BLaER1 treated with 17β-estradiol and CSF1 and Interleukin-3, amounts not matched to agents 10 nM and 100 nM (cell line): ENCODE data around the gene ZDHHC18.

Experiments used
- H3K27ac ChIP-seq, 11 experiments: shearing (Covaris generic); formaldehyde crosslinking; 2 replicates each; pipeline ENCODE4 v1.8.1; 2022
- H3K27me3 ChIP-seq, 11 experiments: shearing (Covaris generic); formaldehyde crosslinking; 2 replicates each; pipeline ENCODE4 v1.8.1; 2022
- H3K36me3 ChIP-seq, 11 experiments: shearing (Covaris generic); formaldehyde crosslinking; 2 replicates each; pipeline ENCODE4 v1.8.1; 2022
- H3K4me1 ChIP-seq, 10 experiments: shearing (Covaris generic); formaldehyde crosslinking; 2 replicates each; pipeline ENCODE4 v1.8.1; 2022
- H3K4me2 ChIP-seq, 11 experiments: shearing (Covaris generic); formaldehyde crosslinking; 2 replicates each; pipeline ENCODE4 v1.8.1; 2022
- H3K4me3 ChIP-seq, 10 experiments: shearing (Covaris generic); formaldehyde crosslinking; 2 replicates each; pipeline ENCODE4 v1.8.1; 2022
- H3K9ac ChIP-seq, 11 experiments: shearing (Covaris generic); formaldehyde crosslinking; 2 replicates each; pipeline ENCODE4 v1.8.1; 2022
- H3K9me3 ChIP-seq, 11 experiments: shearing (Covaris generic); formaldehyde crosslinking; replicated peaks in 1 of 11; 2 replicates each; pipeline ENCODE4 v1.8.1; 2022
- H4K20me1 ChIP-seq, 11 experiments: shearing (Covaris generic); formaldehyde crosslinking; 2 replicates each; pipeline ENCODE4 v1.8.1; 2022
- Cebpa-rat ChIP-seq, 11 experiments: shearing (Covaris generic); IDR thresholded peaks; 2 replicates each; pipeline ENCODE4 v1.8.1; 2022

ZDHHC18 gene

DNA sequence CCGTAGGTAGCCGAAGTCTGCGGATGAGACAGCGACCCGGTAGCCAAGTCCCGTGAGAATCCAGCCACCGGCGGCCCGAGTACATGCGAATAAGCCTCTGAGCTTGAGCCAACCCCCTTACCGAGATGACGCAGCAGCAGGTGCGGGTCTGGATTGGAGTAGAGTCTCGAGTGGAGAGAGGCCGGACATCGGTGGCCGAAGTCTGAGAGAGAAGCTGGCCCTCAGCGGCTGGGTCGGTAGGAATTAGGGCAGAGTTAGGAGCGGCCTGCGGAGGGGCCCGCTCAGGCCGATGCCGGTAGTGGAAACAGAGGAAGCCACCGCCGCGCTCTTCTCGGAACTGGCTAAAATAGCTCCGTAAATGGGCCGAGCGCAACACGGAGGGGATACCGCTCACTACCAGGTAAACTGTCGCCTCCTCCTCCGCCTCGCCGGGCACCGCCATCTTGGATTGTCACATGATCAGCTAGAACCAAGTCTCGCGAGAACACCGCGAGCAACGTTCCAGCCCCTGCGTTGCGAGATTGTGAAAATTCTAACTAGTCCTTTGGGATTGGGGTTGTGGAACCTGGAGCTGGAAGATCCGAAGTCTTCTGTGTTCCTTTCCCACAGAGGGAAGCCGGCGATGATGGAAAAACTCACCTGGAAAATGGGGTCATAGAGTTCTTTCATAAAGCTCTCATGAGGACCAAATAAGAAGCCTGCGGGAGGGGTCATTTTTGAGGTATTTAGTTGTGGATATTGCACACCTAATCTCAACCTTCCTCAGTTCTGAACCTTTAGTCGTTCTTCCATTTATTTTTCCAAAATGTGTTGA, 73.7 kb downstream of the ZDHHC18 start, which contains the start of gene GPATCH3:
Gene GPATCH3 (minus strand): TSS at position 467 of the 814 bp plus-strand sequence. CDS start 25 bp downstream, at position 442.
- Histone ChIP-seq H3K4me1 (peaks cover 20 to 44% (median 27%) of the 10 kb centered on the region in 10 experiments), H3K9ac (peak within 1 kb of the TSS; percentile 90 to 98 (median 95))

DNA sequence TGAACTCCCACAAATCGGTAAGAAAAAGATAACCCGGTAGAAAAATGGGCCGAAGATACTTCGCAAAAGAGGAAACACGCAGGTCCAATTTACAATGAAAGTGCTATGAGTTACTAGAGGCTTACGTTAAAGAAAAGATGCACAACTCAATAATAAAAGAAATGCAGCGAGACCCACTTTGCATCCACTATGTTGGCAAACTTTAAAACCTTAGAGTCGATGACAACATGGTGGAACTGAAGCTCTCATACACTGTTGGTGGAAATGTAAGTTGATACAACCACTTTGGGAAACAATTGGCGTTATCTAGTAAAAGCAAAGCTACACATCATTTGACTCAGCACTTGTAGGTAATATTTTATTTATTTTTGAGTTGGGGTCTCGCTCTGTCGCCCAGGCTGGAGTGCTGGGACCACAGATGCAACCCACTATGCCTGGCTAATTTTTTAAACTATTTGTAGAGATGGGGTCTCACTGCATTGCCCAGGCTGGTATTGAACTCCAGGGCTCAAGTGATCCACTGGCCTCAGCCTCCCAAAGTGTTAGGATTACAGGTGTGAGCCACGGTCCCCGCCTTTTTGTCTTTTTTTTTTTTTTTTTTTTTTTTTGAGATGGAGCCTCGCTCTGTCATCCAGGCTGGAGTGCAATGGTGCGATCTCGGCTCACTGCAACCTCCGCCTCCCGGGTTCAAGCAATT, 74.5 kb downstream of the ZDHHC18 start:
- TF ChIP-seq Cebpa-rat (IDR thresholded peaks at IDR 0.05): no peak
- Histone ChIP-seq H3K4me2 (peak overlapping the region; percentile 84 to 97 (median 94)), H3K36me3 (peaks cover 23 to 32% (median 29%) of the 10 kb centered on the region in 11 experiments), H3K9me3 (no peaks in the 10 kb centered on the region), H3K4me3 (peak overlapping the region; percentile 81 to 99 (median 91)), H3K9ac (peak overlapping the region; percentile 90 to 98 (median 95)), H4K20me1 (peaks cover 0 to 31% (median 4%) of the 10 kb centered on the region in 11 experiments; a peak in 10 of 22 replicates), H3K27me3 (no peaks in the 10 kb centered on the region), H3K27ac (peak overlapping the region; percentile 86 to 97 (median 91)), H3K4me1 (peaks cover 20 to 37% (median 25%) of the 10 kb centered on the region in 10 experiments)

More for the DNA sequence above, 73.7 kb downstream of the ZDHHC18 start, which contains the start of gene GPATCH3:
- Histone ChIP-seq H3K4me2 (peak within 1 kb of the TSS; percentile 84 to 97 (median 94)), H3K9me3 (no peaks in the 10 kb centered on the region), H3K27ac (peak within 1 kb of the TSS; percentile 86 to 97 (median 91)), H3K27me3 (no peaks in the 10 kb centered on the region), H3K36me3 (peaks cover 31 to 40% (median 36%) of the 10 kb centered on the region in 11 experiments), H4K20me1 (peaks cover 0 to 35% (median 4%) of the 10 kb centered on the region in 11 experiments; a peak in 11 of 22 replicates), H3K4me3 (peak within 1 kb of the TSS; percentile 81 to 99 (median 91))
- TF ChIP-seq Cebpa-rat (IDR thresholded peaks at IDR 0.05): peak in 2 of 11 experiments; percentile 21 to 64; a peak in 2 of 22 replicates
